CD4-positive, alpha-beta memory T cell (primary cell): ENCODE results near the gene RMDN2. TPM values are rescaled to one million over a fixed set of nuclear protein-coding genes. Genes with fewer than 3 reads are reported as not detected.

ENCODE experiments used
- polyA plus RNA-seq, 2 donors: library from polyadenylated mRNA; unstranded; fragments of 300-500 nt; fragmentation: Illumina TruSeq; gene quantifications; one replicate each; pipeline ENCODE4 v1.2.3, GENCODE V29; 2021
- total RNA-seq, 2 experiments: library from RNA; stranded (reverse); gene quantifications; one replicate each; pipeline ENCODE4 v1.2.3, GENCODE V29; 2021

Gene RMDN2
- total and polyA plus RNA-seq, 4 experiments from 2014 or later: 3.1 to 4.0 (median 3.2) TPM

Other genes starting within 250 kb of the RMDN2 start
- 1 to 10 TPM; 5.8 to 6.4 TPM for gene CYP1B1, start 150.9 kb downstream of the RMDN2 start, total RNA-seq
- gene CYP1B1, start 150.9 kb downstream of the RMDN2 start, polyA plus RNA-seq: under 1 TPM in 1 of 2 donors, not detected in 1; 0.04 TPM